SU-DHL-6 (cell line): Measurements from ENCODE around the gene CAAP1.

Experiments
- CTCF ChIP-seq: fragments of 200-600 bp; sonication (generic); IDR thresholded peaks from one replicate; pipeline ENCODE4 v1.5.1; 2017; ENCODE audit warnings: antibody characterized with exemption, mild to moderate bottlenecking, low read length, moderate library complexity; ENCODE audit not compliant: insufficient read depth, poor library complexity, severe bottlenecking
- EZH2phosphoT487 ChIP-seq: fragments of 200-600 bp; sonication (generic), shearing (Covaris generic); conservative IDR thresholded peaks from 2 replicates; pipeline ENCODE4 v1.6.1; 2018; ENCODE audit warnings: mild to moderate bottlenecking, antibody characterized with exemption, low read length, moderate library complexity, mixed read lengths

GRCh38 chr9:26802921-26803320 lies 89.7 kb downstream of the CAAP1 start:
- TF ChIP-seq CTCF (no peak), EZH2phosphoT487 (no peak)
